HG03280 (cell line): ENCODE measurements around the gene IRF8.

Experiments
- ATAC-seq: cut with Tn5 transposase; IDR thresholded peaks from one replicate; pipeline ENCODE4 v1.9.1; 2021; ENCODE audit warnings: mild to moderate bottlenecking, moderate library complexity; ENCODE audit not compliant: unreplicated experiment

Gene IRF8

DNA sequence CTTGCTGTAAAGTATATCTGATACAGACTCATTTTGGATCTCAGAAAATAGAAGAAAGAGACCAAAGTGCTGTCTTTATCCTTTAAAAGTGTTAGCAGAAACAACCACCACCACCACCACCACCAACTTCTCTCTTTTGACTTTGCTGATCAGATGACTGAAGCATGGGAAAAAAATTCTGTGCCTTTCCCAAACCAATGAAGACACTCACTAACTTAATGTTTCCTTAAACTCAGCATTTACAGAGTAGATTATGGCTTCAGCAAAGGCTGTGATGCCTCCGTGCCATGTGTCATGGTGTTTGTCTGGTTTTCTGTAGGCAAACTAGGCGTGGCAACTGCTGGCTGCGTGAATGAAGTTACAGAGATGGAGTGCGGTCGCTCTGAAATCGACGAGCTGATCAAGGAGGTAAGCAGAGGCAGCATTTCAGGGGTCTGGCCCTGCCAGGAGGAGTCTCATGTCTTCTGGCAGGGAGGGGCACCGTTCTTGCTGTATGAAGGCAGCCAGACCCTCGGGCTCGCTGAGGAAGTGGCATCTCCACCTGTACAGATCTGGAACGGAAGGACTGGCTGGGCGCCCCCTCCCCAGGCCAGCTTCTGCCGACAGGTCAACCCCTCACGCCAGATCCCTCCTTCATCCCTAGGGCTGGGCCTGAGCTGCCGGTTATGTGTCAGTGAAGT lies 12.4 kb downstream of the IRF8 start:
- no peak for ATAC-seq

DNA sequence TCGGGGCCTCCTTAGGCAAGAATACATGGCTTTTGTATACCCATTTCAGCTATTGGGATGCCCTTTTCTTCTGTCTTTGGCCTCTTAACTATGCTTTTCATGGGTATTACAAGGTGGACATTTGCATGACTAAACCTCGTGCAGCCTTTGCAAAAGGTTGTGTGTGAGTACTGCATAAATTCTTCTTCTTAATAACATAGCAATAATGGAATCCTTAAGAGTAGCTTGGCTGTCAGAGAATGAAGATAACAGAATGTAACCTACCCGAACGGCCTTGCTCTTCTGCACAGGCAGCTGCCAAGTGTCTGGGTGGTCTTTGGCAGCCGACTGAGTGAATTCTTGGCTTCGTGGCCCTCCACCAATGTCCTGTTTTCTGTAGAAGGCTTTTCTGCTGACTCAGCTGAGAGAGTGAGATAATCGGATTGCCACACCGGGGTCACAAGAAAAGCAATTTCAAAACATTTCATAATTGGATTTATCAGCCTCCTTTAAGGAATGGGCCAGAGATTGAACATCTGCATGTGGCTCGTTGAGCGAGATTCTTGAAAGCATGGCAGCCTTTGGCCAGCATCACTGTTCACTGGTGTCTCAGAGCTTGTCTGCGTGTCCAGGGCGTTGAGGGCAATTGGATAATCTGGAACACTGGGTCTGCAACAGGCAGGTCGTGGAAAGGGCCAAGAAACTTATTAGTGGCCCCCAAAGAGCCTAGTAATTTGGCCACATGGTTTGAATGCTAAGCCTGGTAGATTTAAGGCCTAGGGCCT lies 13.4 kb downstream of the IRF8 start:
- no peak for ATAC-seq

DNA sequence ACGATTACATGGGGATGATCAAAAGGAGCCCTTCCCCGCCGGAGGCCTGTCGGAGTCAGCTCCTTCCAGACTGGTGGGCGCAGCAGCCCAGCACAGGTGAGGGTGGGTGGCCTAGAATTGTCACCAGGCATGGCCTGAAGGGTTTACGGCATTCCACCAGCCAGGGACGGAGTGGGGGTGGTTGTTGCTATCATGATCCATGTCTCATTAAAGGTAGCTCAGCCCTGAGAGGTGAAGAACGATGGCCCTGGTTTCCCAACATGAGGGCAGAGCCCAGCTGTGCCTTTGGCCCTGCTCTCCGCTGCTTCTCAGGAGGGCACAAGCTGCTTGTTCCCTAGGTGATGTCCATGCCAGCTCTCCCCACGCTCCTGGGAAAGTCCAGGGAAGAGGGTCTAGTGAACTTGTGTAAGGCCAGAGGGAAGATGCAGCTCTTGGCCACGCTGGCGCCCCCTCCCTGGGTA lies 14.2 kb downstream of the IRF8 start:
- ATAC-seq = no peak

DNA sequence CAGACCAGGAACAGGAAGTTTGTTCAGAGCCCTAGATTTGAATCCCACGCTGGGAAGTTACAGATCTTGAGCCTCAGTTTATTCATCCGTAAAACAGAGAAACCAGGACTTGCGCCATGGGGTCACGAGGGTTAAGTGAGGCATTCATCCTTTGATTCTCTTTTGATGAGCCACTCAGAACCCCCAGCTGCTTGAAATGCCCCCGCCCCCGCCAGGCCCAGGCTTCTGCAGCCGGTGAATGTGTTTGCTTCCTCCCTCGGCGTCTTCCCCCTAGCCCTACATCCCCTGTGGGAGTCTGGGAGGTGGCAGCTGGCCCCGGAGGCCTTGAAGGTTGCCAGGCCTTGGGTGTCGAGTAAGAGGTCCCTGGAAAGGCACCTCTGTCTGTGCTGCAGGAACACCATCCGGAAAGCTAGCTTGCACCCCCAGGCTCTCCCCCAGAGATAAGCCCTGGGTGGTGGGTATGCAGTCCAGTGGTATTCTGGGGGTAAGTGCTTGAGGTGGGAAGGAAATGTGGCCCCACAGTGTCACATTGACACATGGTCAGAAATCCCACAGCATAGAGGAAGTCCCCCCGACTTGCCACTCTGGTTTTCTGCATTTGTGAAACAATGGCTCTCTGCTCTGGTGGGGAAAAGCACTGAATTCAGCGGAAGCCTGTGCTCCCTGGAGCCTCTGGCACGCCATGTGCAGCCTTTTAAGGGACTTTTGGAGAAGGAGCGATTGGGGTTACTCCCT lies 14.9 kb downstream of the IRF8 start:
- ATAC-seq = no peak

DNA sequence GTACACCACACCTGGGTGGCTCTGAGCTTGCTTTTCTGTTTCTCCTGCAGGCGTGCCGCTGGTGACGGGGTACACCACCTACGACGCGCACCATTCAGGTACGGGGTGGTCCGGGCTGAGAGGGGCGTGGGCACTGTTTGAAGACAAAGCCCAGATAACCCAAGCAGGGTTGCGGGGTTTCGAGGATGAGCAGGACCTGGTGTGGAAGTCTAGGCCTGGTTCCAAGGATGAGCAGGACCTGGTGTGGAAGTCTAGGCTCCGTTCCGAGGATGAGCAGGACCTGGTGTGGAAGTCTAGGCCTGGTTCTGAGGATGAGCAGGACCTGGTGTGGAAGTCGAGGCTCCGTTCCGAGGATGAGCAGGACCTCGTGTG lies 15.4 kb downstream of the IRF8 start:
- ATAC-seq = no peak

DNA sequence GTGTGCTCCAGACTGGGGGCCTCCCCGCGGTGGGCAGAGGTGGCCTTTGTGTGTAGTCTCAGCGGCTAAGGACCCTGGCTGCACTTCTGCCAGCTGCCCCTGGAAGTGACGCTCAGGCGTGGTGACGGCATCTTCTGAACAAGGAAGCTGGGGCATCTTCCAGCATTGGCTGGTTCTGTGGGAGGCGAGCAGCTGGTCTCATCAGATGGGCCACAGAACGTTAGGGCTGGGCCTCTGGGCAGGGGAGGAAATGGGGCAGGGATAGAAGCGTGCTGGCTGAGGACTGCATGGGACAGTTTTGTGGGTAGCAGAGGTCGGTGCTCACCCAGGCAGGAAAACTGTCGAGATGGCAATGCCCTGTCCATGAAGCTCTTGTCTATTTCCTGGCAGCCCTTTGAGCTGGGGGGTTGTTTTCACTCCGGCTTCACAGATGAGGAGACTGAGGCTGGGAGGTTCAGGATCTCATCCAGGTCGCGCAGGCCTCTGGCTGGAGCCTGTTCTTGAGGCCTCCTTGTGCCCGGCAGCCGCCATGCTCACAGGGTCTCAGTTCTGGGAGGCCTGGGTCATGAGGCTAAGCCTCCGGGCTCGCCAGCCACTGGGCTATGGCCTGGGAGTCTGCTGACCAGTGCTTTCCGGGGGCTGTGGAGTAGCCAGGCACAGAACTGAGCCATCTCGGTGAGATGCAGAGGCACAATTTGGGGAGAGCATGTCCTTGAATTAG lies 16.3 kb downstream of the IRF8 start:
- ATAC-seq = no peak

DNA sequence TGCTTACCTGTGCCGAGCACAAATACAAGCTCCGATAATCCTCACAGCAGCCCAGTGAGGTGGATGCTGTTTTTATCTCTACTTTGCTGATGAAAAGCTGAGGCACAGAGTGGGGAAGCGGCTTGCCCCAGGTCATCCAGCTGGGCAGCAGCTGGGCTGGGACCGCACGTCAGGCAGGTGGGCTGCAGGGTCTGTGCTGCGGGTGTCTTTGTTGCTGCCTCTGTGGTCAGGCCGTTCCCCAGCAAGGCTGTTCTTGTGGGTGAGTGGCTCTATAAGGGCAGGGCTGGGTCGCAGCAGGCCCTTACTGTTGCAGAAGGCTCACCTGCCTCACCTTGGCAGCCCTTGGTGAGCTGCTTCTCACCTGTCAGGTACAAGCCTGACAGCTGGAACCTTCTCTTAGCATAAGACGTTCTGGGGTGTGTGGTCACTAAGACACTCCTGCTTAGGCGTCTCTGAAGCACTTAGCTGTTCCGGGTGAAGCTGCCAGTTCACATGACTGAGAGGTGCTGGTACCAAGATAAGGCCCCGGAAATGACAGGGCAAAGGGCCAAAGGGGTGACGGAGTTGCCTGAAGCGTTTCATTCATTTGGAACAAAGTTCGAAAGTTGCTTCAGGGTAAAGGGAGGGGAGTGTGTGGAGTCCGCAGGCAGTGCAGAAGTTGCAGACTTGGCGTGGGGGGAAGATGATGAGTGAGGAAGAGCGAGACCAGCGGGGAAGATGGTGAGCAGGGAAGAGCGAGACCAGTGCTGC lies 17.4 kb downstream of the IRF8 start:
- no peak for ATAC-seq

DNA sequence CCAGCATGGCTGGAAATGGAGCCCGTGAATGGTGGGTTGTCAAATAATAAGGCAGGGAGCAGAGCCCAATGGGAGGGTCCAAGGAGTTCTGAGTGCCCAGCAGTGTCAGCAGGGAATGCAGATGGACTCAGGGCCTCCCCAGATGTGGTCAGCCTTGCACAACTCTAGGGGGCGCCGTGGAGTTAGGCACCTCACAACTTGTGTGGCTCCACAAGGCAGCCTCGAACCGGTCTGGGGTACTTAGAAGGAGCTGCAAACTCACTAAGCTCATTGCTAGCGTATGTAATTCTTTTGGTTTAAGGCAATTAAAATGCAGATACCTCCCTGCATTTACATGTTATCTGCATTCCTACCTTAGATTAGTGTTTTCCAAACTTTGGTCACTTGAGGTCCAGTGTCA lies 18.1 kb downstream of the IRF8 start:
- ATAC-seq = no peak

DNA sequence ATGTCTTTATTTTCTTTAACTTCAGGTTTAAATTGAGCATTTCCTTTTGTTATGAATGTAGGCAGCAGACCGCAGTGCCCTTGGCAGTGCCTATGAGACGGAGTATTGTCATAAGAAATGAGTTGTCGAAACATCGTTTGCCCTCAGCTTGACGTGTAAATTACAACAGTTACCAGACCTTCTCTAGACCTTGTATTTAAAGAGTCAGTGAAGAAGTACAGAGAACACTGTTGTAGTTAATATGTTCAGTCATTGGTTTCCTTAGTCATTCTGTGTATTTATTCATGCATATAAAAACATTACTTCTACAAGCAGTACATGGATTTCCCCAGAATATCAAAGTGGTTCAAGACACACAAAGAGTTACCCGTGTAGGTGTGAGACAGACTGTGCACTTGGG lies 19.0 kb downstream of the IRF8 start:
- ATAC-seq = no peak

DNA sequence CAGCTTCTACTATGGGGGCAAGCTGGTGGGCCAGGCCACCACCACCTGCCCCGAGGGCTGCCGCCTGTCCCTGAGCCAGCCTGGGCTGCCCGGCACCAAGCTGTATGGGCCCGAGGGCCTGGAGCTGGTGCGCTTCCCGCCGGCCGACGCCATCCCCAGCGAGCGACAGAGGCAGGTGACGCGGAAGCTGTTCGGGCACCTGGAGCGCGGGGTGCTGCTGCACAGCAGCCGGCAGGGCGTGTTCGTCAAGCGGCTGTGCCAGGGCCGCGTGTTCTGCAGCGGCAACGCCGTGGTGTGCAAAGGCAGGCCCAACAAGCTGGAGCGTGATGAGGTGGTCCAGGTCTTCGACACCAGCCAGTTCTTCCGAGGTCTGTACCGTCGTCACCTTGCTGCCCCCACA lies 19.5 kb downstream of the IRF8 start:
- ATAC-seq = no peak

DNA sequence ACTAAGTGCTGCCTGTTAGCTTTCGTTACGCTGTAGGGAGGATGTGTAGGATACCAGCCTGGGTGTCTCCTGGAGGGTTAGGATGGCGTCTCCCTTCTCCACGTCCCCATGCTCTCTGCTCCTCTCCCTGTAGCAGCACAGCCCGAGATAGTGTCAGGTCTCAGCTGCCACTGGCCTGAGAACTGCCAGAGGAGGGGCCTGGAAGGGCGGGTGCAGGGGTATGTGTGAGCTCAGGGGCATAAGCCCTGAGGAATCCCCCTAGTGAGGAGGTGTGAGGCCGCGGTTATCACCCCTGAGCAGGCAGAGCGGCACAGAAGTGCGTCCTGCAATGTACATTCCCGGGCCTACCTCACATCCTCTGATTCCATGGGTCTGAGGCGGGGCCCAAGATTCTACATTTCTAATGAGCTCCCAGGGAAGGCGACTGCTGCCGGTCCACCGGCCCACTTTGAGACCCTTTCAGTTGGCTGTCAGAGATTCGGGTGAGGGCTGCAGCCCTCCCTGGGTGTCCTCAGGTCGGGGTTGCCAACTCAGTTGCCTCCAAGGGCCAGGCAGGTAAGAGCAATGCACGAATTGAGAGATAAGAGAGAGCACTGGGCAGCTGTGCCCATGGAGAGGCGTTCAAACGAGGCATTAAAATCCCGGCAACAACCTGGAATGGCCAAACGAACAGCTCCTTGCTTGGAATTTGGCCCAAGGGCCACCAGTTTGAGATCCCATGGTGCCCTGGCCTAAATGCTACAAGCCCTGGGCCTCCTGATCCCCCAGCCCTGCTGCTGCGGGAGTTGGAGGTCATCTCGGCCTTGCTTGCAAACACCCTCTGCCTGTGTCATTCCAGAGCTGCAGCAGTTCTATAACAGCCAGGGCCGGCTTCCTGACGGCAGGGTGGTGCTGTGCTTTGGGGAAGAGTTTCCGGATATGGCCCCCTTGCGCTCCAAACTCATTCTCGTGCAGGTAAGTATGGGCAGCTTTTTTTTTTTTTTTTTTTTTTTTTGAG lies 20.6 kb downstream of the IRF8 start:
- ATAC-seq = no peak

DNA sequence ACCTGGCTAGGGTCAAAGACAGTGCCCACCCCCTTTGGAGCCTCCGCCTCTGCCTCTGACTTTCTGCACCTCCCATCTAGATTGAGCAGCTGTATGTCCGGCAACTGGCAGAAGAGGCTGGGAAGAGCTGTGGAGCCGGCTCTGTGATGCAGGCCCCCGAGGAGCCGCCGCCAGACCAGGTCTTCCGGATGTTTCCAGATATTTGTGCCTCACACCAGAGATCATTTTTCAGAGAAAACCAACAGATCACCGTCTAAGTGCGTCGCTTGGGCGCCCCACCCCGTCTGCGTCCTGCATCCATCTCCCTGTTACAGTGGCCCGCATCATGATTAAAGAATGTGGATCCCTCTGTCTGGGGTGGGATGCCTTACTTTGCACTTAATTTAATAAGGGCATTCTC lies 22.1 kb downstream of the IRF8 start:
- ATAC-seq = no peak

DNA sequence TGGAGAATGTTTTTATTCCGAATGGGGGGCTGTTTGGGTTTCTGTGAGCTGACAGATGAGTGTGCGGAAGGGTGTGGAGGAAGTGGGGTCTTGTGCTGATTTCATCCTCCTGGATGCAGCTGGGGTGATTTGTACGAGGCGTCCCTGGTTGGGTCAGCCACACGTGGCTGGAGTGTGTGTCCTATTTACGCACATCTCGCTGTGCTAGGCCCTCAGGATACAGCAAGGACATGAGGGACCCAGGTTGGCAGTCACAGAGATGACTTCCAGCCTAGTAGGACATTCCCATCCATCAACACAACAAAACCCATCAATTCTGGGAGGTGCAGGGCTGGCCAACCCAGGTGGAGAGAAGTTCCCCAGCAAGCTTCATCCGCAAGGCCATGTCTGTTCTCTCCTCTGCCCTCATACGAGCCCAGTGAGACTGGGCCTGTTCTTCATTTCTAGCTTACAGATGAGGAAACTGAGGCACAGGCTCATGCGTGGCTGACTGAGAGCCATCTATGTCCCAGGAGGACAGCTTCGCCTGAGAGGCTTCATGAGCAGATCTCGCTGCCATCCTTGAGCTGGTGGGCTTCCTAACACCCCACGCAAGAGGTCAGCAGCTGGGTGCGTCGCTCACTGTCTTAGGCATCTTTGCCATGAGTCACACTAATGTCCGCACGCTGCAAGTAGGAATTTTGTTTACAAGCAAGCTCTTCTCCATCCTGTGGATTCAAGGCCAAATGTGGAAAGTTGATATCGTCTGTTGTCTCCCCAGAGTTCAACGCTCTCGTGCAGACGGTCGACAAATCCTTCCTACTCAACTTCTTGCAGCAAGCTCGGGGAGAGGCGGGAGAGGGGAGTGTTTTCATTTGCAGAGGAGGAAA lies 24.4 kb downstream of the IRF8 start:
- no peak for ATAC-seq

DNA sequence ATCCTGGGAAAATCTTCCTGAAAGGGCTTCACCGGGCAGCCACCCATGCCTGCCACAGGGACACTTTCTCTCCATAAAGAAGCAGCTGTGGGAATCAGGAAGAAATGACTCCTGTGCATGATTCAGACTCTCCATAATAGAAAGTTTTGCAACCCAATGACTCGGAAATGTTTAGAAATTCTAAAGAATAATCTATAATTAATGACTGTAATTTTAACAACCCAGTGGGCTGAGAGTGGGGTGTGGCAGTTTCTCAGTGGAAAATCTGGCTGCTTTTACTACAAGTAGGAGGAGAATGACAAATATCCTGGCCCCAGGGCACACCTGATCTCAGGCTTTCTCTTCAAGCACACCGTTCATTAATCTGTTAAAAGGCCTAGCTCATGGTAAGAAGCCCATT lies 25.7 kb downstream of the IRF8 start:
- ATAC-seq = no peak

DNA sequence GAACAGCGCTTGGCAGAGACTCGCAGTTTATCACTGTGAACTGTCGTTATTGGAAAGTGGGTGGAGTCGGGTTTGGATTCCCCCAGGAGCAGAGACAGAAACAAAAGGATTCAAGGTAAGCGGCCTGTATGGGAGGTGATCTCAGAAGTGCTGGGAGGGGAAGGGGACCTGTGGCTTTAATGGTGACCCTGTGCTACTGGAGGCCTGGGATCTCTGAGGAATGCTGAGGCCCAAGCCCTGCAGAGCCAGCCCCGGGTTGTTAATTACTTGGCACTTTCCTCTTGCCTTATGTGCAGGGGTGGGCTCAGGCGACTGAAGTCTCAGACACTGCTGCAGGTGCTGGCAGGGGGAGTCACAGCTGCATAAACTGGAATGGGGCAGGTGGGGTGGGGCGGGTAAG lies 27.4 kb downstream of the IRF8 start:
- no peak for ATAC-seq

DNA sequence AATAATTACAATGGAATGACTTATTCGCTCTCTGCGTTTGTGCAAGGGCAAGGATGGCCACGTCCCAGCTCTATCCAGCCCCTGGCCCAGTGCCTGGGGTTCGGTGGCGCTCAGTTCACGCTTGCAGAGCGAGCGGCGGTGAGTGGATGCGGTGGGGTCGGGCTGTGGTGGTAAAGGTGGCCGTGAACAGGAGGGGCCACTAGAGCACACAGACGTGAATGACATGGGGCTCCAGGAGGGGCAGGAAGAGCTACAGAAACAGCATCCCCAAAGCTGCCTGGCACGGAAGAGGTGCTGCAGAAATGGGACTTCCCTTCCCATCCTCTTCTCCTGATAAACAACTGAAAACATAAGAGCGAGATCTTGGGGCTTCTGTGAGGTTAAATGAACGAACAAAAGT lies 28.4 kb downstream of the IRF8 start:
- ATAC-seq = no peak

DNA sequence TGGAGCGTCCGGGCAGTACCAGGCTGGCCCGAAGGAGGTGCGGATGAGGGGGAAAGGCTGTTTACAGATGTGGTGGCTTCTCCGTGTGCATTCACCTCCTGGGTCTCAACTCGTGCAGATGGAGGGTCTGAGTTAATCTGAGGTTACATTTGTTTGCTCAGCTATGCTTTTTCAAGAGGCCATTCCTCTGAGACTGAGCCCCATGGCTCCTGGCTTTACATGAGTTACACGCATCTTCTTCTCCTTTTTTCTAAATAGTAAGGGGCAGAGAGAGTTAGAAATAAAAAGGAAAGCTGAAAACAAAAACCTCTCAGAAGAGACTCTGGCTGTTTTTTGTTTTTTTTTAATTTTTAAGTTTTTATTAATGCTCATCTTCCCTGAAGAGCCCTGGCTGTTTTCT lies 29.0 kb downstream of the IRF8 start:
- ATAC-seq = no peak

DNA sequence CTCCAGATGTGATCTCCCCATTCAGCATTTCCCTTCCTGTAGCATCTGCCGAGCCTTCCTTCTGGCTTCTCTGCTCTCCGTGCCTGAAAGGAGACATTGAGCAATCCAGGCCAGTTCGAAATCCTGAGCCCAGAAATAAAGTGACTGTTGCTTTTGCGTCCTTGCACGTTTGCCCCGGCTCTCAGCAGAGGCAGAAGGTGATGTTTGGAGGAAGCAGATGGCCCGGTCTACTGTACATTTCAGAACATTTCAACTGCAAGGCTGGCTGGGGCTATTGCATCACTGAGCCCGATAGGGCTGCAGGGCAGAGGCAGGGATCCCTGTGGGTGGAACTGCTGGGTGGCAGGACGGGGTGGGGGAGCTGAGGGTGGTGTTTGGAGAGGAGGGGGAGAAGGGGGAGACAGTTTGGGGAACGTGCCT lies 29.4 kb downstream of the IRF8 start:
- ATAC-seq = no peak
